AG09309 (cell line): ENCODE measurements around the gene HPN.

Experiments used
- DNase-seq: peaks from one replicate; pipeline ENCODE4 v3.0.0-alpha.2; 2010; ENCODE audit warnings: low read depth
- H3K4me3 ChIP-seq: 2 replicates; pipeline ENCODE4 v1.5.1; 2011; ENCODE audit warnings: mild to moderate bottlenecking, low read depth, low read length, moderate library complexity; ENCODE audit not compliant: control insufficient read depth
- TF ChIP-seq, protein P1 (sequence below): IDR thresholded peaks from 2 replicates; pipeline ENCODE4 v1.5.1; 2011; ENCODE audit warnings: mild to moderate bottlenecking, low read depth, low read length, inconsistent platforms; ENCODE audit not compliant: insufficient read depth, control insufficient read depth; ENCODE audit errors: missing control alignments

Gene HPN

DNA sequence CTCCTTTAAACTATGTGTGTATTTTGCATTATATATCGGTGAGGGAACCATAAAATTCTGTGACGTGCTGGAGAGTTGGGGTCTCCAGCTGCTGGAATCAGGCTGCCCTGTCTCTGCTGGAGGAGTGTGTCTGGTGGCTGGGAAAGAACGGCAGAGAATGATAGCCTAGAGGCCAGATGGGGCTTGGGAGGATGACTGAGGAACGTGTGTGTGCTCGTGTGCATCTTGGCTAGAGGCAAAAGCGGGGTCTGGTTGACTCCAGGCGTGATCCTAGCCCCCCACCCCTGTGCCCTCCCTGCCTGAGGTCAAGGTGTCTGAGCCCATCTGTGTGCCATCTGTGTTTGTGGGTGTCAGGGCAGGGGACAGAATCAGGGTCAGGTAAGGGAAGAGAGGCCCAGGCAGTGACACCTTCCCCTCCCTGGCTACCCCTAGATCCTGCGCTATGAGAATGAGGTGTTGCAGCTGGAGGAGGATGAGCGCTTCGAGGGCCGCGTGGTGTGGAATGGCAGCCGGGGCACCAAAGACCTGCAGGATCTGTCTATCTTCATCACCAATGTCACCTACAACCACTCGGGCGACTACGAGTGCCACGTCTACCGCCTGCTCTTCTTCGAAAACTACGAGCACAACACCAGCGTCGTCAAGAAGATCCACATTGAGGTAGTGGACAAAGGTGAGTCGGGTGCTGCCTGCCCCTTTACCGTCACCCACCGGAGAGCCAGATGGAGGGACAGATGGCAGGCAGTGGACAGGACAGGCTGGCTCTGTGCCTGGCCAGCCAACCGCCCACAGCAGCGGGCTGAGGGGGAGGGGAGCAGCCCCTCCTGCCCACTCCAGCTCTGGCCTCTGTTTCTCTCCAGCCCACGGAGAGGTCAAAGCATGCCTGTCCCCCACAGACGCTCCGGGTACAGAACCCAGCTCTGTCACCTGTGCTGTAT lies 8.2 kb upstream of the HPN start:
- DNase-seq: no peak
- TF ChIP-seq, protein P1, sequence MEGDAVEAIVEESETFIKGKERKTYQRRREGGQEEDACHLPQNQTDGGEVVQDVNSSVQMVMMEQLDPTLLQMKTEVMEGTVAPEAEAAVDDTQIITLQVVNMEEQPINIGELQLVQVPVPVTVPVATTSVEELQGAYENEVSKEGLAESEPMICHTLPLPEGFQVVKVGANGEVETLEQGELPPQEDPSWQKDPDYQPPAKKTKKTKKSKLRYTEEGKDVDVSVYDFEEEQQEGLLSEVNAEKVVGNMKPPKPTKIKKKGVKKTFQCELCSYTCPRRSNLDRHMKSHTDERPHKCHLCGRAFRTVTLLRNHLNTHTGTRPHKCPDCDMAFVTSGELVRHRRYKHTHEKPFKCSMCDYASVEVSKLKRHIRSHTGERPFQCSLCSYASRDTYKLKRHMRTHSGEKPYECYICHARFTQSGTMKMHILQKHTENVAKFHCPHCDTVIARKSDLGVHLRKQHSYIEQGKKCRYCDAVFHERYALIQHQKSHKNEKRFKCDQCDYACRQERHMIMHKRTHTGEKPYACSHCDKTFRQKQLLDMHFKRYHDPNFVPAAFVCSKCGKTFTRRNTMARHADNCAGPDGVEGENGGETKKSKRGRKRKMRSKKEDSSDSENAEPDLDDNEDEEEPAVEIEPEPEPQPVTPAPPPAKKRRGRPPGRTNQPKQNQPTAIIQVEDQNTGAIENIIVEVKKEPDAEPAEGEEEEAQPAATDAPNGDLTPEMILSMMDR: no peak
- H3K4me3 ChIP-seq: no peak overlapping the region

DNA sequence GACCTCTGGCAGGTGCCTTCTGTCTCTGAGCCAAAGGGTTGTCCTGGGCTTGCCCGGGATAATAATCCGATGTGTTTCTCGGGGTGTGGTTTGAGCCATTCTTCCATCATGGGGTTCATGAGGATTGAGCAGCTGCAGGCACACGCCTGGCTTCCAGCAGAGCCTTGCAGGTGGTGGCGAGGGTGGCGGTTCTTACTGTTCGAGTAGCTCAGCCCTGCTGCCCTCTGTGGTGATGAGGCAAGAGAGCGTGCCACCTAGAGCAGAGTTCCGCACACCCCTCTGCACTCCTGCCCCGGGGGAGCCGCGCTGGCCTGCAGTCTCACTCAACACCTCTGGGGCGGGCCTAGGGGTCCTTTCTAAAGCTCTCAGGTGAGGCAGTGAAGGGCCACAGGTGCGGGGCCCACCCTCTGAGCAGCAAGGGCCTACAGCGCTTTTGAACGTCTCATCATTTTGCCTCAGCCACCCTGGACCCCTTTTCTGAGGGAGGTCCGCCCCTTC lies 7.5 kb upstream of the HPN start:
- TF ChIP-seq, protein P1: no peak
- no peak for DNase-seq
- no peak overlapping the region for H3K4me3 ChIP-seq

DNA sequence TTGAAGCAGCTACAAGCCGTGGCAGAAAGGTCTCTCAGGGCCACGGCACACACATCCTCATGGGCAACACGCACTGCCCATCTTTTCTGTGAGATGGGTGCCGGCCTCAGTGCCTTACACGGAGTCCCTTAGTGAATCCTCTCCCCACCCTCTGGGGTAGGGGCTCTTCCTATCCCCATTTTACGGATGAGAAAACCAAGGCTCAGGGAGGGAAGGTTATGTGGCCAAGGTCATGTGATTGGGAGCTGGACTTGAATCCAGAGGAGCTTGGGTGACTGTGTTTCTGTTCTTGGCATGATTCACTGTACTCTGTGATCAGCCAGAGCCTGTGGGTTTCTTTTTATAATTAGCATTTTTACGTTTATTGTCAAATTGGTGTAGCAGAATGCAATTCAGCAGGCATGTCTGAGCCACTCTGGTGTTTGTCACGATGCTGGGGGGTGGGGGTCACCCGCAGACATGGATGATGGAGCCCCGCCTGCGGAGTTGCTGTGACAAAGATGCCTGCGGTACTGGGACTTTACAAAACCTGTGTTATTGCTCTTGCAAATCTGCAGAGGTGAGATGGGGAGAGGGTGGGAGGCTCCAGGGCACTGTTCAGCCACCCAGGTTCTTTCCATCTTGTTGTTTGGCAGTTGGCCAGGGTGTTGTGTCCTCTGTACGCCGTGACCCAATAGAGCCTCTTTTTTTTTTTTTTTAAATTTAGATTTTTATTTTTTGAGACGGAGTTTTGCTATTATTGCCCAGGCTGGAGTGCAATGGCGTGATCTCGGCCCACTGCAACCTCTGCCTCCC lies 6.7 kb upstream of the HPN start:
- TF ChIP-seq, protein P1: no peak
- DNase-seq: no peak
- no peak overlapping the region for H3K4me3 ChIP-seq

DNA sequence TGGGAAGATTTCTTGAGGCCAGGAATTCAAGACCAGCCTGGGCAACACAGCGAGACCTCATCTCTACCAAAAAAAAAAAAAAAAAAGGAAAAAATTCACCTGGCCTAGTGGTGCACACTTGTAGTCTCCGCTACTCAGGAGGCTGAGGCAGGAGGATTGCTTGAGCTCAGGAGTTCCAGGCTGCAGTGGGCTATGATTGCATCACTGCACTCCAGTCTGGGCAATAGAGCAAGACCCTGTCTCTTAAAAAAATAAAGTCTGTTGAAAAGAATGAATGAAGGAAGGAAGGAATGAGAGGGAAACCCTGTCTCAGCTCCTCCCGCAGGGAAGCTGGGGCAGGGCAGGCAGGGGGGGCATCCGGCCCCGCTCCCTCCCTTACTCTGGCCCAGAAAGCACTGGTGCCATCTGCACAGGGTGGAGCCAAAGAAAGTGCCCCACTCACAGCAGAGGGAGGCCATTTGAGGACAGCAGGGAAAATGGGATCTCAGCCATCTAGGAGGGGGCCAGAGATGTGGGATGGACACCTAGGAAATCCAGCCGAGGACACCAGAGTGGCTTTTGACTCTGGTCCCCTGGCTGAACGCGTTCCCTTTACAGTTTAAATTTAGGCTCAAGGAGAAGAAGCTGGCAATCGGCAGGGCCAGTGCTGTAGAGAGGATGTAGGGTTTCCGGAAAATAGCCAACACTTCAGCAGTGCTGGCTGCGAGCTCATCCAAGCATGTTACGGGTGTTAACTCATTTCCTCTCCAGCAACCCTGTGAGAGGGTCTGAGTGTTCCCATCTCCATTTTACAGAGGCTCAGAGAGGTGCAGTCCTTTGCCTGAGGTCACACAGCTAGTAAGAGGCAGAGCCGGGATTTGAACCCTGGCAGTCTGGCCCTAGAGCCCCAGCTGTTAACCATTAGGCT lies 3.6 kb upstream of the HPN start:
- H3K4me3 ChIP-seq: no peak overlapping the region
- no peak for DNase-seq
- TF ChIP-seq, protein P1: no peak

DNA sequence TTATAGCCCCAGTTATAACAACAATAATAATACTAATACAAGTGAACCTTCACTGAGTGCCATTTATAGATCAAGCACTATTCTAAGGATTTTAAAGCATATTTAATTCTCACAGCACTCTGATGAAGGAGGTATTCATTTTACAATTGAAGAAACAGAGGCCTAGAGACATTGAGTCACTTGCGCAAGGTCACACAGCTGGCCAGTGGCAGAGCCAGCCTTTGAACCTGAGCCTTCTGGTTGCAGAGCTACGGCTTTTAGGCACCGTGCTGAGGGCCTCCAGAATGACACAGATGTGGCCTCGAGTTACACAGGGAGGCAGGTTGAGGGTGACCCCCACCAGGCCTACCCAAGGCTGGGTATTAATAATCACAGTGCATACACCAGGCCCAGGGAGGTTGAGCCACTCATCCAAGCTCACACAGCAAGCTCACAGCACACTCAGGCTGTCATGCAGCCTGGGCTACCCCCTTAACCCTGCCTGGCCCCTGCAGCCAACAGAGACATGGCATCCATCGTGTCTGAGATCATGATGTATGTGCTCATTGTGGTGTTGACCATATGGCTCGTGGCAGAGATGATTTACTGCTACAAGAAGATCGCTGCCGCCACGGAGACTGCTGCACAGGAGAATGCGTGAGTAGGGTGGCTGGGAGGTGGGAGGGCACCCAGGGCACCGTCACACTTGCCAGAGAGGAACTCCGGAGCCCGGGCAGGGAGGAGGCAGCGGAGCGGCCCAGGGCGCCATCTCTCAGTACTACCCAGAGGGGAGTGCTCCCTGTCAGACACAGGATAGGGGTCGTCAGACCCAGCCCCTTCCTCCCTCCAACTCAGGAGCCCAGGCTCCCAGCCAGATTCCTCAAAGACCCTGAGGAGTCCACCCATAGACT lies 2.7 kb upstream of the HPN start:
- no peak overlapping the region for H3K4me3 ChIP-seq
- DNase-seq: no peak
- TF ChIP-seq, protein P1: no peak
